ENCODE data around the gene ATP8A1.
"Not testable (repeated sequence)": the region's sequence is repeated elsewhere in the genome, so short reads cannot be mapped to it uniquely, and the experiment has no call there.

Gene ATP8A1

DNA sequence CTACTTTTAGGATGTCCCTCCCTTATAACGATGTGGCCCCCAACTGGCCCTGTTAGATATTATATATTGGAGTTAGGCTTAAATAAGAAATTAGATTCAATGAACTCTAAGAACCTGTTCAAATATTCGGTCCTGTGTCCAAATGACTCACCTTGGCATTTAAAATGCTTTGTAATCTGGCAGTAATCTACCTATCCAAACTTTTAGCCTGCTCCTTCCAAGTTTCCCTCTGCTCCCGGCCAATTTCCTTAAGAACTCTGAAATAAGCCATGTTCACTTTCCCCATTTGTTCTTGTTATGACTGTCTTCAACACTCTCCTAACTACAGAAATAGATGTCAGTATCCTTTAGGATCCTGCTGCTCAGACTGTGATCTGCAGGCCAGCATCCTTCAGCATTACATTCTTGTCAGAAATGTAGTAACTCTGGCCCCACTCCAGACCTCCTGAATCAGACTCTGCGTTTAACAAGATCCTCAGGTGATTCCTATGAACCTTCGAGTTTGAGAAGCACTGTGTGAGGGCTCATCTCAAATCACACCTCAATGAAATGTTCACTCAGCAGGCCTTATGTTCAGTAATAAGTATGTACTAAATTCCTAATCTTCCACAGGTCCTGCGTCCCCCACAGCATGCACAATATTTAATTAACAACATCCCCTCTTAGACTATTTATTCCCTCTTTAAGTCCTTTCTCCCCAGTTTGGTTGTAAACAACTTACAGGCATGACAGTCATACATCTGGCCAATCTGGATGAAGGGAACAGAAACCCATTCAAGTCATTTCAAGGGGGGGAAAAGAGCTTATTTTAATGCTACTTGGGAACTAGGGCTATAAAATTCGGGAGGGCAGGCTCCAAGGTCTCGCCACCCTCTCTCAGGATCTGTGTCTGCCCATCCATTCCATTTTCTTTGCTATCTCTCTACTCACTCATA is 3.0 kb downstream of the ATP8A1 start:
- no peak for DNase-seq
- in situ Hi-C loops (cut with MboI; ENCODE audit: low pct_unique_long_range_greater_than_20kb, low sequenced_read_pairs), result no loop called here

DNA sequence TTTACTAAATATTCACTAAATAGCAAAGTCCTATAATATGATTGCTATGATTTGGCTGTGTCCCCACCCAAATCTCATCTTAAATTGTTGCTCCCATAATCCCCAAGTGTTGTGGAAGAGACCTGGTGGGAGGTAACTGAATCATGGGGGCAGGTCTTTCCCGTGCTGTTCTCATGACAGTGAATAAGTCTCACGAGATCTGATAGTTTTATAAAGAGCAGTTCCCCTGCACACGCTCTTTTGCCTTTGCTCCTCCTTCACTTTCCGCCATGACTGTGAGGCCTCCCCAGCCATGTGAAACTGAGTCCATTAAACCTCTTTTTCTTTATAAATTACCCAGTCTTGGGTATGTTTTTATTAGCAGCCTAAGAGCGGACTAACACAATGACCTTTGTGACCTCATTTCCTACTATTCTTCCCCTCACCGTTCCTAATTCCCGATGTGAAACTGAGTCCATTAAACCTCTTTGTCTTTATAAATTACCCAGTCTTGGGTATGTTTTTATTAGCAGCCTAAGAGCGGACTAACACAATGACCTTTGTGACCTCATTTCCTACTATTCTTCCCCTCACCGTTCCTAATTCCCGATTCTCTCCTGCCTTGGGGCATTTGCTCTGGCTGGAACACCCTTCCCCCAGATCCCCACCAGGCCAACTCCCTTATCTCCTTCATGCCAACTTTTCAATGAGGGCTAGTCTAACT is 4.2 kb downstream of the ATP8A1 start:
- in situ Hi-C loops (cut with MboI; ENCODE audit: low pct_unique_long_range_greater_than_20kb, low sequenced_read_pairs), result not testable (repeated sequence)

DNA sequence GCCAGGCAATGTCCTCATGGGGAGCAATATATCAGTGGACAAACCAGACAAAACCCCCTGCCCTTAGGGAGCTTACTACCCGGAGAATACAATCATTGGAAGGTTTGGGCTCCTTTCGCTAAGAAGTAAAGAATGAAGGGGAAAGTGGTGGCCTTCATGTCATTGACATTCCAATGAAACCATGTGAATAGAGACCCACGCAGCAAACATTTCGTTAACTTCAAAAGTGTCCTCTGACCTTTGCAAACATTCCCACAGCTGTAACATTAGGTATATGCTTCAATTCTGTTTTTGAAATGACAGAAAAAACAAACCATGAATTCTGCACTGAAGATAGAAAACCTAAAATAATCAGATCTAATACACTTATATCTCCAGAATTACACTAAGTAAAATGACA is 7.0 kb downstream of the ATP8A1 start:
- no peak for DNase-seq

More for the DNA sequence above, 4.2 kb downstream of the ATP8A1 start:
- DNase-seq, result not testable (repeated sequence)

DNA sequence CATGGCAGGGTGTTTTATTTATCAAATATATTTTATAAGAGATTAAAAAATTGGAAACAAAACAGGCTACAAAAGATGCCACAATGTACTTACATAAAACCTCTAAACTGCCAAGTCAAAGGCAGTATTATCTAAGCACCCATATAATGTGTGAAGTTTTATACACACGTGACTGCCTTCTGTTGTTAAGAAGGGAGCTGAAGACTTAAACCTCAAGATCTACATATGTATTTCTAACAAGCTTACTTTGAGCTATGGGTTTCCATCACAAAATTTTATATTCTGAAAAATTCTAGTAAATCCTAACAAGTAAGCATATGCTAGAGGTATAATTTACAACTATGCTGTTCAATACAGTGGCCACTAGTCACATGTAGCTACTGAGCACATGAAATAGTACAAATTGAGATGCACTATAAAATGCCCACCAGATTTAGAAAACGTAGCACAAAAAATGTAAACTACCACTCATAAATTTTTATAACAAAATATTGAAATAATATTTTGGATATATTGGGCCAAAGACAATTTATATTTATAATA is 9.8 kb downstream of the ATP8A1 start:
- no peak for DNase-seq
- in situ Hi-C loops (cut with MboI; ENCODE audit: low pct_unique_long_range_greater_than_20kb, low sequenced_read_pairs), result no loop called here

More for the DNA sequence above, 7.0 kb downstream of the ATP8A1 start:
- in situ Hi-C loops (cut with MboI; ENCODE audit: low pct_unique_long_range_greater_than_20kb, low sequenced_read_pairs), result no loop called here

DNA sequence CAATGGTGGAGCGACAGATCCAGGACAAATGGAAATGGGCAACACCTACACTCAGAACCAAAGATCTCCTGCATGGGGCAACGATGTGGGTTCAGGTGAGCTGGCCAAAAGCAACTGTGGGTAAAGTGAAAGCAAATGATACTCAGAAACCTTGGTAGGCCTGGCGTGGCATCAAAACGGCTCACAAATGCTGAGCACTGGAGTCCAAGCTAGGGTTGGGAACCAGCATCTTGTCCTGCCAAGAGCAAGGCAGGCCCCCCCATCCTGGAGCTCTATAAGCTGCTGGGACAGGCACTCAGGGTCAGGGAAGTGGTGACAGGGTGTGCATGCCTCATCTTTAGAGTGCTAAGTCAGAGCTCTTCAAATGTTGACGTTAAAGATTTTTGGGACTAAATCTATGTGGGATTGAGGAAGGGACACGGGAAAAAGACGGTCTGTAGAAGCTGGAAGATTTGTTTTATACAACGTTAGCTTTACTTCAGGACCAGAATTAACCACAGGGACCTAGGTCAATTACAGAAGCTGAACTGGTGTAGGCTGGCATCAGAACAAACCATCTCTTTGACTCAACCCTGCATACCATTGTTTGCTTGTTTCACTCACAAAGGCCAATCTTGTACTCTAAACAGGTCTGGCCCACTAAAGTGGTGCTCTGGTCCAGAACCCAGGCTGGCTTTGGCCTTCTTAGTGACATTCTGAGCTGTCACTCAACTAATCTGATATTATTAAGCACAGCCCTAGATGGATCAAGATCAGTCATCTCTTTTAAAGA is 10.7 kb downstream of the ATP8A1 start:
- in situ Hi-C loops (cut with MboI; ENCODE audit: low pct_unique_long_range_greater_than_20kb, low sequenced_read_pairs), result no loop called here
- no peak for DNase-seq

DNA sequence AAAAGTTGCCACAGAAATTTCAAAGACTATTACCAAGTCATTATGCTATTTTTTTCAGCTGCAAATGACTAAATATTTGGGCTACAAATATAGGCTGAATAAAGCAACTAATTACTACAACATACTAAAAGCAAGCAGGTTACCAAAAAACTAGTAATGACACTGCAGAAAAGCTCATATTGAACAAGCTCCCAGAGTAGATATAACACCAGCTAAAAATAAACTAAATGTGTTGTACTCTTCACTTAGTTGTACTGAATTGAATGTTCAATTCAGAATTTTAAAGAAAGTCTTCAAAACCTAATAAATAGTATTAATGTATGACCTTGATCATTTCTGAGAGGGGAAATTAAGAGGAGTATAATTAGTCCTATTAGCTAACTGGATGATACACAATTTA is 12.0 kb downstream of the ATP8A1 start:
- in situ Hi-C loops (cut with MboI; ENCODE audit: low pct_unique_long_range_greater_than_20kb, low sequenced_read_pairs), result no loop called here
- DNase-seq, result no peak

DNA sequence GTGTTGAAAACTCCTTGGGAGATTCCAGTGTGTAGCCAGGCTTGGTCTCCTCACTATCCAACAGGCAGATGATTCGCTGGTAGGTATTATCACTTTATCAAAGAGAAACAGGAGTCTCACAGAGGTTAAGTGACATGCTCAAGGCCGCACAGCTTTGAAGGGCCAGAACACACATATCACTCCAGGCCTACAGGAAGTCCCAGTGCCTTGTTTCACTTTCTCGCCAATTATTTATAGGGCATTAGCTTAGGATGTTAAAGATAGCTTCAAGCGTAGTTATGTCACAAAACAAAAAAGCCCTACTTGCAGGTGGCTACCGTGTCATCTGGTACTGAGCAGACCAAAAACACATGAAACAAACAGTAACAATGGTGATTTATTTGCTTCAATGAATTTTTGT is 13.2 kb downstream of the ATP8A1 start:
- DNase-seq, result no peak
- in situ Hi-C loops (cut with MboI; ENCODE audit: low pct_unique_long_range_greater_than_20kb, low sequenced_read_pairs), result no loop called here

DNA sequence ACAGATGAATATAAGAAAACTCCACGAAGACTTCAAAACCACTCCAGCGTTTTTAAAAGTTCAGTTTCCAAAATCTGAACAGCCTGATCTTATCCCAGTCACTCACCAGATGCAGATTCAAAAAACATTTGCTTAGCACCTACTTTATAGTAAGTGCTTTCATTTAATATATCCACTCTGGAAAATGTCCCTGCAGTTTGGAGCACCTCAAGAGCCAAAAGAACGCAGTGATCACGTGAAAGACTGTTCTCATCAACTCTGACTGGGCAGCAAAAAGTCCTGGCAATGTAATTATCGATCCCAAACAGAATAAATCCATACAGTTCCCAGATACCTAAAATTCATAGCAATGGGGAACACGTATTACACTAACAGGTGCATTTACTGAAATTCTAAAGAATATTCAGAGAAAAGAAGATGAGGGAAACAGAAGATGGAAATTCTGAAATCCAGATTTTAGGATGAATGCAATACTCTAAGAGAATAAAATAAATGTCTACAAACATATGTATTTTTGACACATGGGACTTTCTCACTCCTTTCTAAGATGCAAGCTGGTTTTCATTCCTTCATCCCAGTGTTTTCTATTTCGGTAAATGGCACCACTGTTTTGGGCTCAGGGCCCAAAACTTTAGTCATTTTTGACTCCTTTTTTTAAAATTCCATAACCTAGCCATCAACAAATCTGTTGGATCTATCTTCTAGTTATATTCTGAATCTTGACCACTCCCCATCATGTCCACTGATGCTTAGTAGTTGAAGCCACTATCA is 13.9 kb downstream of the ATP8A1 start:
- DNase-seq, result no peak
- in situ Hi-C loops (cut with MboI; ENCODE audit: low pct_unique_long_range_greater_than_20kb, low sequenced_read_pairs), result no loop called here

DNA sequence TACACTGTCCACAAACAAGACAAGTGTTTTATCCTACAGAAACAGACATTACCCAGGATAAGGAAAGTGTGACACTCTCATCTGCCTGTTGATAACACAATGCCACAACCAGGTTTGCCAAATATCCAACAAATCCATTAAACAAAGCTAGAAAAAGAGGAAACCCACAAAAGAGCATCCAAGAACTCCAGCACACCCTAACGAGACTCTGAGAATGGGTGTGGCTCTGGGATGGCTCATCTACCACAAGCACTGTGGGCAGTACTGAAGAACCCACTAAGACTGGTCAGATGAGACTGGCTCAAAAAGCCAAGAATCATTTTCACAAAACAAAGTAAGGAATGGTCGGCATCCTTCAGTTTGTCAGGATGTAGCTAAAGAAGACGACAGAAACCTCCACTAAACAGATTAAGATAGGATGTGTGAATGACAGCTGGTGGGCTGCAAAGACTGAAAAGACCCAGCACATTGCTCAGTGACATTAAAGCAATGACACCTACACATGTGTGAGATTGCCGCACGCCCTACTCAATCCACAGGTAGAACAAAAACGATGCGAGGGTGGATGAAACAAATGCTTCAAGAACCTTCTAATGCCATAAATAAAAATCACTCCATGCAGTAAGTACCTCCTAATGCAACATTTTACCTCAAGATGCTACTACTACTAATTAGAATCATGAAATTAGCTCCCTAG is 14.7 kb downstream of the ATP8A1 start:
- no peak for DNase-seq
- in situ Hi-C loops (cut with MboI; ENCODE audit: low pct_unique_long_range_greater_than_20kb, low sequenced_read_pairs), result no loop called here

DNA sequence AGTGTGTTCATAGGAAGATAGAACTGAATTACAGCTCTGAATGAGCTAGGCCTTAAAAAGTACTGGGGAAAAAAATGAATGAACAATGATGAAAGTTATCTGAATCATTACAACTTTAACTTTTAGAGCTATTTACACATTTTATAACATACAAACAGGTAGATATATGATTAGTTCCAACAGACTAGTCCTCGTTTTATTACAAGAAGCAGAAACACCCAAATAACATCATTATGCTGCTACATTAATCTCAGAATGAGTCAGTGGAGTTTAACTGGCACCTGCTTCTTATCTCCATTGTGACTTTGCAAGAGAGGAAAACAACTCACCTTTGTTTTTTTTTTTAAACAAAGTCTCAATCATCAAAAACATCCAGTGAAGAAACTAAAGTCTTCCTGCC is 15.2 kb downstream of the ATP8A1 start:
- in situ Hi-C loops (cut with MboI; ENCODE audit: low pct_unique_long_range_greater_than_20kb, low sequenced_read_pairs), result no loop called here

DNA sequence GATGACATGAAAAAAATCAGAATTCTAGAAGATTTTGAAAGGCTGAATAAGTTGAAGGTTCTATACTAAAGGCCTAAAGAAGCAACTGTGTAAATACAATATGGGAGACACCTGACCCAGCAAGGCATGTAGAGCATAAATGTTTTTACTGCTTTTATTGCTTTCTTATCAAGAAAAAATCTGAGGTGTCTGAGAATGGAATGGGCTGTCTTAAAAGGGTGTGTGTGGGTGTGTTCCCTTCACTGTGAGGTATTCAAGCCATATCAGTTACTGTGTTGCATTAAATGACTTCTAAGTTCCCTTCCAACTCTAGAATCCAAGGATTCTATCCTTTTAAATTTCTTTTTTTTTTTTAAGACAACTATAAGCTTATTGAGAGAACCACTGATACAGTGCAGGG is 15.7 kb downstream of the ATP8A1 start:
- in situ Hi-C loops (cut with MboI; ENCODE audit: low pct_unique_long_range_greater_than_20kb, low sequenced_read_pairs), result no loop called here
- no peak for DNase-seq

More for the DNA sequence above, 15.2 kb downstream of the ATP8A1 start:
- DNase-seq, result no peak

DNA sequence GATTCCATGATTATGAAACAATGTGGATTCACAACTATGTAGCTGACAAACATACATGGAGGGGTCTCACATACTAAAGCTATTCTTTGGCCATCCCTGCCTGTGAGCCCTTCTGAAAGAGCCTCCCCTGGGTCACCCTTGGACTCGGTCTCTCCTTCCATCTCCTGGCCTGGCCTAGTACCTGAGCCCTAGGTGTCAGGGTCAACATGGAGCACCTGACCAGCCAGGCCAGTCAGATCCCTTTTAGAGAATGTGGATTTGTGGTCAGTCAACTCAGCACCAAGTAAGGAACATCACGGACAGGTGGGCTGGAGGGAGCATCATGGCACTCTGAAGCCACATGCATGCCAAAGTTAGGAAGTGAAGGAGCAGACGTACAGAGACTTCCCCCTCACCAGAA is 16.3 kb downstream of the ATP8A1 start:
- DNase-seq, result no peak
- in situ Hi-C loops (cut with MboI; ENCODE audit: low pct_unique_long_range_greater_than_20kb, low sequenced_read_pairs), result no loop called here

DNA sequence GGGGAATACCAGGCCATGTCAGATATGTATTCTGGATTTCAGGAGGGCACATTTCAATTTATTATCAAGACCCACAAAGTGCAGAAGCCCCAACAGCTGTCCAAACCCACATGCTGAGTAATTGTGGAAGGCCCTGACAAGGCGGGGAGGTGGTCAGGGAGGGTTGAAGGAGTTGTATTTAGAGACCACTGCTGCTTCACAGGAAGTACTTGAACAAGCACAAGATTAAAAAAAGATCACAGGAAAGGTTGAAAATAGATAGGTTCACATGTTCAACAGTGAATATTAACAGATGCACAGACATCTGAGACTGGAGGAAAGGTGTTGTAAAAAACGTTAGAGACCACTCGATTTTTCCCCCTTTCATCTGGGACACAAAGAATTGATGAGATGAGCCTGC is 17.9 kb downstream of the ATP8A1 start:
- peak; percentile 53 for DNase-seq
- in situ Hi-C loops (cut with MboI; ENCODE audit: low pct_unique_long_range_greater_than_20kb, low sequenced_read_pairs), result no loop called here

DNA sequence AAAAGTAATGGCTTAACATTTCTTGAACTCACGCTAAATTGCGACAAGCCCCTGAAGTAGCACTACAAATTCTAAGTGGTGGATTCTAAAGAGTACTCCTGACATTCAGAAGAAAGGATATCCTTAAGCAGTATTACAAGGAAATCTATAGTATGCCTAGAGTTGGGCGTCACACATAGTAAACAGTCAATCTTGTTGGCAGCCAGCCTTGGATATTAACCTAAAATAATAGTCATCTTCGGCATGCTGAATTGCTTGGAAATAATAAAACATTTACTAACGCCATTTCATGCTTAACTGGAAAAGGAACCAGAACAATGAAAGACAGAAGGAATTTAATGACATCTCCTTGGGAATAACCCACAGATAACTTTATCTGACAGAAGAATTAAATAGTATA is 18.6 kb downstream of the ATP8A1 start:
- in situ Hi-C loops (cut with MboI; ENCODE audit: low pct_unique_long_range_greater_than_20kb, low sequenced_read_pairs), result no loop called here
- no peak for DNase-seq

DNA sequence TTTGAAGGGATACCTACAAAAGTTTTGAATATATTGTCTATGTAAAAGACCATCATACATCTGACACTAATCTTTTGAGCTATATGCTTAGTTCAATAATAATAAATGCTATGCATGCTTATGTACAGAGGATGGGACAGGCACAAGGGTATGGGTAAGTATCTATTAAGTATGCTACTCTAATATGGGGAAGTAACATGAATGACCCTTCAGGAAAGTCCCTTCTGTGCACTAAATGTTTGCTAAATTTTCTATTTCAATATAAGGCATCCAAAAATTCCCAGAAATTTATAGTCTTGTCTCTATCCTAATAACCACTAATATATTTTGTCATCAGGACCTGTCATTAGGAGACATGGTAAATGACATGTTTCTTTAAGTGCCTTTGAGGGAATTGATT is 19.0 kb downstream of the ATP8A1 start:
- no peak for DNase-seq
- in situ Hi-C loops (cut with MboI; ENCODE audit: low pct_unique_long_range_greater_than_20kb, low sequenced_read_pairs), result no loop called here

DNA sequence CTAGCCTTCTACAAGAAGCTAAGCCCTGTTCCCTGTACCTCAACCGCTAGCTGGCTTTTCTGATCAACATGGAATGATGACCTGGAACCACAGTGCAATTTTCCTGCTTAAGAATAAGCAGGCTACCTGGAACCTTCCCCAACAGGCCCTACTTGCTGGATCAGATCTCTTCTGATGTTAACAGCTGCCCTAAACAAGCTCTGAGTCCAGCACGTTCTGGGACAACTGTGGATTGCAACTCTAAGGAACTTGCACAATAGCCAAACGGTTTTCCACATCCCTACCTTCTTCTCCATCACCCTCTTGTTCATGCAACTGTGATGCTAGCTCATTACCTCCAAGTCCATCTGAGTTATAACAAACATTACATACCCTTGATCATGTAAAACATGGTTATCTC is 19.8 kb downstream of the ATP8A1 start:
- DNase-seq, result no peak
- in situ Hi-C loops (cut with MboI; ENCODE audit: low pct_unique_long_range_greater_than_20kb, low sequenced_read_pairs), result no loop called here

DNA sequence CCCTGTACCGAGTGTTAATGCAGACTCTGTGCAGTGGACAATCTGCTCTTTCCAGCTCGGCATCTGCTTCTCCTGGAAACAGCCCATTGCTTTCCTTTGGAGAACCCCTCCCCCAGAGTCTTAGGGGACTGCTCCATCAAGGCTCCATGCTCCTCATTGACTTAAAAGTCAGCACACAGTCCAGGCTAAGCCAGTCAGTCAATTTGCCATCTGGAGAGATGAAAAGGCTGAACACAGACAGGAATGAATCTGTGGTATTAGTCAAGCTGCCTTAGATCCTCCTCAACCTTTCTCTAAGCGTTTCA is 20.3 kb downstream of the ATP8A1 start:
- DNase-seq, result no peak
- in situ Hi-C loops (cut with MboI; ENCODE audit: low pct_unique_long_range_greater_than_20kb, low sequenced_read_pairs), result no loop called here

DNA sequence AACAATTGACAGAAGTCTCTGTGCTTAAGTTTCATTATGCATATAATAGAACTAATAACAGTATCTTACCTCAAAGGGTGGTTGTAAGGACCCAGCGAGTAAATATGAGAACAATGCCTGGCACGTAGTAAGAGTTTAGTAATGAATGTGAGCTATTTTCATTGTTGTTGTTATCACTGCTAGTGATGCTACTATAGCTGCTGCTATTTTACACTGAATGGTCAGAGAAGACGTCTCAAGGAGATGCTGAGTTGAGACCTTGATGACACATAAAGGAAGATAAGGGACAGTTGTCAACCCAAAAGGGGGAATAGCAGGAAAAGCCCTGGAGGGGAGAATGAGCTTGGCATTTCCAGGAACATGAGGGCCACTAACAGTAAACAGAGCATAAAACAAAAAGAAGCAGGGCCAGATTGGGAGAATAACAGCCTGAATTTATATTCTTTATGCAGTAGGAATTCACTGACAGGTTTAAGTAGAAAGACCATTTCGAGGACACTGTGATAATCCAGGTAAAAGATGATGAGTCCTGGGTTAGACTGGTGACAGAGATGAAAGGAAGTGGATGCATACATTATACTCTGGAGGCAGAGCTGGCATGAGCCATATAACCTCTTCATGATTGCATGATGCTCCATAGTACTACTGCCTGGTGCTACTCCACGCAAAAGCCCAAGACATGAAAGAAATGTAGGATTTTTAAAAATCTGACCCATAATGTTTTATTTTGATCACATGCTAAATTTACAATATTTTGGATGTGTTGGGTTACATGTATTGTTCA is 23.1 kb downstream of the ATP8A1 start:
- no peak for DNase-seq
- in situ Hi-C loops (cut with MboI; ENCODE audit: low pct_unique_long_range_greater_than_20kb, low sequenced_read_pairs), result no loop called here

Data from KBM-7 (cell line).